ENCODE measurements around the gene LDAH.

LDAH gene

GRCh38 chr2:20666005-20666303 is 156.9 kb downstream of the LDAH start:
- no peak for DNase-seq

- no peak for DNase-seq
These were observed 157.5 kb downstream of the LDAH start for GRCh38 chr2:20665243-20666004.

GRCh38 chr2:20664431-20665242 is 158.3 kb downstream of the LDAH start:
- no peak for DNase-seq

DNA sequence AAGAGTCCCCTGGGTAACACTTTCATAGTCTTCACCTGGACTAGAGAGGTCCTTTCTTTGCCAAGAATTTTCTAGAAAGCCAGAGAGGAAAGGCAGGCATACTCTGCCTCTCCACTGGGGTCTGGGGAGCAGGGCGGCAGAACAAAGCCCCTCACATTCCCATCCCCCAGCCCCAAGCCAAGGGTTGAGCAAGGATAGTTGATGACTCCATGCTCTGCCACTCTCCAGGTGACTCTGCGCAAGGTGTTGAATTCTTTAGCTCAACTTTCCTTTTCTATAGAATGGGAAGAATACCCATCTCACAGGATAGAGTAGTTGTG is 158.9 kb downstream of the LDAH start:
- DNase-seq, result no peak

GRCh38 chr2:20663196-20664070 is 159.5 kb downstream of the LDAH start:
- DNase-seq, result no peak

DNA sequence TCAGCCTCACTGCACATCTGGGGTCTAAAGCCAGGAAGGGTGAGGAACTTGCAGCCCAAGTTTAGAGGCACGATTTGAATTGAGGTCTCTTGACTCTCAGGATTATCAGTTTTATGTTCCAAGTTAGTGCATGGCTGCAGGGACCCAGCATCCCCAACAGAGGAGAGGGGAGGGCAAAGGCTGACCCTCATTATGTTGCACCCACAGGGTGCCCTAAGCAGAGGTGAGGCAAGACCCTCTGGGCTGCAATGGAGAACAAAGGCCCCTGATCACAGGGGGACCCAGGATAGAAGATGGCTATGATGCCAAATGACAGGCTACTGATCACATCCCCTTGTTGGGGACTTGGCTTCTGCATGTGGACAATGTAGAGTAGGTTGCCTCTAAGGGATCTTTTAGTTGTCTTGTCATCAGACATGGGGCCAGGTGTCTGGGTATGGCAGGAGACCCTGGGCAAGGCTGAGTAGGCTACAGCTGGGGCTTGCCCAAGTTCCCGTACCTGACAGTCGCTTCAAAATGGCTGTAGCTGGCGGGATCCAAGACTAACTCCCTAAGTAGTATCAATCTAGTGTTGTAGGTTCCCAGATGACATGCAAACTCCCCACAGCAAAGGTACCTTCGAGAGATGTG is 160.5 kb downstream of the LDAH start:
- no peak for DNase-seq

DNA sequence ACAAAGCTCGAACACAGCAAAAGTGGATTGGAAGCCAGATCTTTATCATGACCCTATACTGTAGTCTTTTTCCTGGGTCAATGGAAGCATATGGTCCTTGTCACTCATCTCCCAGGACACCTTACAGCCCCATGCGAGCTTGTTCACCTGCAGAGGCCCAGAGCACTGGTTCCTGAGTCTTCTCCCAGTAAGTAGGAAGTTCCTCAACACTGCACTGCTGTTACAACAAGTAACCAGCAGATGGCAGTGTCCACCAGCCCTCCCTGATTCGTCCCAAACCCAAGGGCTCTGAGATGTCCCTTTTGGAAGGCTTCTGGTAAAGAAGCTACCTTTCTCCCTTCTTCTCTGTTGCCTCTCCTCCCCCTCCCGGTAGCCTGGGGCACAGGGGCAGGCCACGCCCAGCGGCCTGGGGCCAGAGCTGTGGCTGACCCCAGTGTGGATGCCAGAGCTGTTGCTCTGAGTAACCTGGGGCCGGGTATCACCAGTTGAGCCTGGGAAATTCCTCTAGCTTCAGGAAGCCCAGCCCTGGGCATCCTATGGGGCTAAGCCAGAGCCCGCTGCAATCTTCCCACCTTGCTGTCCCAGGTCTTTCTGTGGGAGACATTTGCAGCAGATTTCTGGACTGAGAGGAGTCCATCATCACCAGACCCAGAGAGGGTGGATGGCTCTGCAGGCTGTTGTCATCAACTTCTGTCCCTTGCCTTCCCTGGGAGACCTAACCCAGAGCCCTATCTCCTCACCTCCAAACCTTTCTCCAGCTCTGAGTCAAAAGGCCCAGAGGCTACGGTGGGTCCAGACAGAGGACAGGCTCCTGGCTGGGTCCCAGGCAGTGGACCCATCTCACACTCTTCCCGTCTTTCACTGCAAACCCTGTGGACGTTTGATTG is 161.2 kb downstream of the LDAH start:
- peak; percentile 76 for DNase-seq

DNA sequence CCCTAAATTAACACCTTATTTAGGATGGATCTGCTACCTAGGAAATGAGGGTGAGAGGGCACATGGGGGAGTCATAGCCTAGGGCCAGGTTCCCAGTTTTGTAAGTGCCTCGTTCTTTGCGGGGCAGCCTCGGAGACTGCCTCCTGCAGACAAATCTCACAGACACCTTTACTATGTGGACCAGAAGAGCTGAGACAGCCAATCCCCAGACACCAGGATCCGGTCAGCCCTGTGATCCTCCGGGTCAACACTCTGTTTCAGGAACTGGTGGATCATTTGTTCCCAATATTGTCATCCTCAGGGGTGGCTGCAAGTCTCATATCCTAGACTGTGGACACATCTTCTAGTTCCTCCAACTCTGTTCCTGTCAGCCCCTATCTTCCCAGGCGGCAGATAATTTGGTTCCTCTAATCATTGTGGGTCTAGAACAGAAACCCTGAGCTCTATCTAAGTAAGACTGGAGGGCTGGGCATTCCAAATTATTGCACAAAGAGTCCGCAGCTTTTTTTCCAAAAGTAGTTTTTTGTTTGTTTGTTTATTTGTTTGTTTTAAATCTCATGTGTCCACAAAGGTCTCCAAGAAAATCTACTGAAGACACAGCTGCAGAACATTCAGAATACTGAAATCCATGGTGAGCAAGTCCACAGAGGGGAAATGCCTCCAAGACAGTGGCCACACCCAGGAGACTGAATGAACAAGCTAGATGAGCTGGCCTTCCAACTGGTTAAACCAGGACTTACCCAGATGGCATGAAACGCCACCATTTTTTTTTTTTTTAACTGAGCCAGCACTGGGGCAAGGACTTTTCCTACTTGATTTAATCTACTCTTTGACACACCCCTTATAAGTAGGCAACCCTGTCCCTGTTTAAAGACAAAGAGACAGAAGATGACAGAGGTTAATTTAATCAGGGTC is 162.1 kb downstream of the LDAH start:
- DNase-seq, result no peak

DNA sequence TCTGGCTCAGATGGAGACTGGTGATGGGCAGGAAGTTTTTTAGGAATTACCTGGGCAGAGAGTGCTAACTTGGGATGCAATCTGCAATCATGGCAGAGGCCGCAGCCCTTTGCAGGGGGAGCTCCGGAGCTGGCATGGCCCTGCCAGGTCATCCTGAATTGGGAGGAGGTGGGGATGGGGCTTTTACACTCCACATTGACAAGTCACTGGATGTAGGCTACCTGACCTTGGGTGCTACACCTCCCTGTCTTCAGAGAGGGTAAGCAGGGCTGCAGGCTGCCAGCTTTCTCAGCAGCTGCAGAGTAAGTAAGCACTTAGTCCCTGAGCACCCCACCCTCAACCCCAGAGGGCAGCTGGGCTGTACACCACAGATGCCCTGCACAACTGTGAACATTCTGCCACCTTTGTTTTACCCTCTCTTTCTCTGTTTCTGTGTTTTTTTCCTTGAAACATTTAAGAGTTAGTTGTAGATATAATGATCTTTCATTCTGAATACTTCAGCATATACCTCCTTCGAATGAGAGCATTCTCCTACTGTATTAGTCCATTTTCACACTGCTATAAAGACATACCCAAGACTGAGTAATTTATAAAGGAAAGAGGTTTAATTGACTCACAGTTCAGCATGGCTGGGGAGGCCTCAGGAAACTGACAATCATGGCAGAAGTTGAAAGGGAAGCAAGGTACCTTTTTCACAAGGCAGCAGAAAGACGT is 165.2 kb downstream of the LDAH start:
- no peak for DNase-seq

DNA sequence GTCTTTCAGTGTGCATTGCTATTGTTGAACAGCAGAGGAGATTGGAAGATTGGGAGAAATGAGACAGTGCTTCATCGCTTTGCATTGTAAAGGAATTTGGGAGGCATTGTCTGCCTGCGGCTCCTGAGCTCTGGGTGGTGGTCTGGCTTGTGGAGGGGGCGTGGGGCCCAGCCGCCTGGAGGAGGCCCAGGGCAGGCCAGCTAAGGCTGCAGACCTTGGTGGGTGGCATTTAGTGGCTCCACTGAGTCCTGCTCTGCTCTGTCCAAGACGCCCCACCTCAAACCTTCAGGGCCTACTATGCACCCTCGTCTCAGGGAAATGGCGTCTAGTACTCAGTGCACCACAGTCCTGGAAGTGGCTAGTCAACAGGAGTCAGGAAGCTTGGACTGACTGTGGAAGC is 166.3 kb downstream of the LDAH start:
- DNase-seq, result no peak

GRCh38 chr2:20654535-20654813 is 168.4 kb downstream of the LDAH start:
- no peak for DNase-seq

DNA sequence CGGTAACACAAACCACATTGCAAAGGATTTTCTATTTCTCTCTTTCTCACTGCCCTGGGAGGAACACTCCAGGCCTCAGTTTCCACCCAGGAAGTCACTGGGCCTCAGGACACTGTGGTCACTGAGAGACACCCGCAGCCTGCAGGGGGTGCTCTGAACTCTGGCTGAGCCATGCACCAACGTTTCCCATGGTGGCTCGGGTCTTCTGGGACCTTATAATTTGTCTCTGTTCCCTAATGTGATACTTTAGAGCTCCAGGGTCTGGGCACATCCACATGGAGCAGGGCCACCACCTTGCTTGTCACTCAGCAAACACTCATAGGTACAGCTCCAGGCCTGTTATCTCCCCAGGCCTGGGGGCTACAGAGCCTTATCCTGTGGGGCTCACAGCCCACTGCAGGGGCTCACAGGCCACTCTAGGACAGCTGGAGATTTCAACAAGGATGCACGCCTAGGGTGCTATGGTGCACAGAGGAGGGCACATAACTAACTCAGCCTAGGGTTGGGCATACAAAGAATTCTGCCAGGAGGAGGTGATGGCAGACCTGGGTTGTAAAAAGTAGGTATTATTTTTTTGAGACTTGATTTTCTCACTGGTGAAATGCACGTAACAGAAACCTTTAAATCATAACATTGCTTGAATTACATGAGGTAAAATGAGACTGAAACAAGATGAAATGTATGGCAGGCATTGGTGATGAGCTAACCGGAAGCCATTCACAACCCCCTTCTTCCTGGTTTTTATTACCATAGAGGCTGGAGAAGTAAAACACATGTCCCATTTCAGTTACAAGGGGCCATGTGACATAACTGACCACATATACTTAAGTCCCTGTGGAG is 169.0 kb downstream of the LDAH start:
- DNase-seq, result no peak

DNA sequence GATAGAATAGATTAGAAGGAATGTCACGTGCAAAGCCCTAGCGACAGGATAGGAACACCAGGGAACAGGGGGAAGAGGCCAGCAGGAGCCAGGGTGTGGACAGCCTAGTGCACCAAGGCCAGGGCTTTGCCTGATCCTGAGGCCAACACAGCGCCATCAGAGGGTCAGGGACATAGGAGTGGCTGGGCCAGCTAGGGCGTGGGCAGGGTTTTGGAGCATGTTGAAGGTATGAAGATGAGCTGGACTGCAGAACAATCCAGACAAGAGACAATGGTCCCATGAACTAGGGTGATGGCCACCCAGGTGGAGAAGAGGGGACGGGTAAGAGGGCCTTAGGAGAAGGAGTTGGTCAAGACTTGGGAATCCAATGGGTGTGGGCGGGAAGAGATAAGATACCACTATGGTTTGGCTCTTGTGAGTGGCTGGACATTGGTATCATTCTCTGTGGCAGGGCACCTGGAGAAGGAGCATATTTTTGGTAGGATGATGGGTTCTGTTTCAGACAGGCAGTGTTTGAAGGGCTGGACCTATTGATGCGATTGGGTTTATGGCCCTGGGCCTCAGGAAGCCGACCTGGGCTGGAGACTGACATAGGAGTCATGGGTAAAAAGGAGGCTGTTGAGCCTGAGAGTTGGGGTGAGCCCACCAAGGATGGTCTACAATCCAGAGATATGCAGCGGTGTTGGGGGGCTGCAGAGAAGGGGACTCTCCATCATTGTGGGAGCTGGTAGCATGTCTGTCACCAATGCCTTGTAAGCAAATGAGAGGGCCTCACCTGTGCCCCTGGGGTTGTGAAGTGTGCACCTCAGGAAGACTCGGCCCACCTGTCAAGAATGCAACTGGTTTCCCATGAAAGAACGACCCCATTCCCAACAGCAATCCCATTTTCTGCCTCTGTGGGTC is 170.0 kb downstream of the LDAH start:
- no peak for DNase-seq

GRCh38 chr2:20652141-20652540 is 170.8 kb downstream of the LDAH start:
- DNase-seq, result no peak

- no peak for DNase-seq
These were observed 171.2 kb downstream of the LDAH start for GRCh38 chr2:20651731-20652099.

DNA sequence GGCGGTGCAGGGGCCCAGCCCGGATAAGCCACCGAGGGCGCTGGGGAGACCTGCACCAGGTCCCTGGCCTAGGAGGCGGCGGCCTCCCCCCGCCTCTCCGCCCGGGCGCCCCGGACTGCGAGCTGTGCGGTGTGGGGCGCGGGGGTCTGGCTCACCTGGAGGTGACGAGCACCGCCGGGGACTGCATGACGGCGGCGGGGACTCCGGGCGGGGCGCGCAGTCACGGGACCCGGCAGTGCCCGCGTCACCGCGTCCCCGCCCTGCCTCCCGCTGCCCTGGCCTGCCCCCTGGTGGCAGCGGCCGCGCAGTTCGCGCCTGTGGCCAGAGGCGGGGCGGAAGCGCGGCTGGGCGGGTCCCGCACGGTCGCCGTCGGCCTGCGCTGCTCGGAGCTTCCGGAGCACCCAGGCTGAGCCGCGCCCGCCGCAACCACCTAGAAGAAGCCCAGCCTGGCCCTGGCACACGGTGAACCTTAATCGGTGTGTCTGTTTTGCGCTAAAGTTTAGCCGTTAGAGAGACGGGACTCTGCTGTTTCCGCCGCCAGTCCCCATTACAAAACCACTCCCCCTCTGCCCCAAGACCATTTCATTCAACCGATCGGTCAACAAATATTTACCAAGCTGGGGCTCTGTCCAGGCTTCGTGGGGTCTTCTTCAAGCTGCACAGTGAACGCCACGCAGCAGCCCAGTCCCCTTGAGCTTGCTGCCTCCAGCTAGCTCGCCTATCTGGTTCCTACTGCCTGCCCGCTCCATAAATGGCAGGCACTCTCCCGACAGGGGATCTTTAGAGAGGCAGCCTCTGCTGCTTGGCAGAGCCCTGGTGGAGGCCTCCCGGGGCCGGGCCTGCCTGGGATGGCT is 171.8 kb downstream of the LDAH start, which contains the start of gene HS1BP3:
Gene HS1BP3 (minus strand): TSS at position 222 of the 854 bp plus-strand sequence. CDS start 35 bp downstream, at position 187.
- DNase-seq, result peak; percentile 90

- peak; percentile 56 for DNase-seq
These were observed 172.5 kb downstream of the LDAH start for GRCh38 chr2:20650393-20650876.

All from CD4-positive, alpha-beta T cell treated with Interleukin-17A for 1 hour (primary cell).